HG03558 (cell line): ENCODE measurements around the gene CIB4.

Experiments used
- ATAC-seq: cut with Tn5 transposase; IDR thresholded peaks from one replicate; pipeline ENCODE4 v1.9.1; 2021; ENCODE audit warnings: moderate number of reproducible peaks; ENCODE audit not compliant: unreplicated experiment; ENCODE audit errors: extremely low read depth

The CIB4 gene

DNA sequence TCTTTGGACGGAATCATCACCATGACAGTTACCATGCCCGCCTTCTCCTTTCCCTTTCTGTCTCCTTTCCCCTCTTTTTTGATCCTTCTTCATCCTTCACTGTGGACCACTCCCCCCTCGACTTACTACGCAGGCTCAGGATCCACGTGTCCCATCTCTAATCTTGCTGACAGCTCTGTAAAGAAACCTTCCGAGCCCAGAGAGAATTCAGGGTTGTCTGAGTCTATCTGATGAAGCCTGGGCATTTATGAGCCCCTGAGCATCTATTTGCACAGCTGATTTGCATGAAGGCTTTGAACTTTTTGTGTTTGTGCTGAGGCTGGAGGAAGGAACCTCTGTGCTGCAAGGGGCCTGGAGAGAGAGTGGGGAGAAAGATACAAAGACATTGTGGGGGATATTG is 50.7 kb downstream of the CIB4 start:
- no peak for ATAC-seq

- ATAC-seq, result no peak
These were observed 52.6 kb downstream of the CIB4 start for GRCh38 chr2:26588576-26588975.

- no peak for ATAC-seq
These were observed 53.2 kb downstream of the CIB4 start for GRCh38 chr2:26587994-26588393.

DNA sequence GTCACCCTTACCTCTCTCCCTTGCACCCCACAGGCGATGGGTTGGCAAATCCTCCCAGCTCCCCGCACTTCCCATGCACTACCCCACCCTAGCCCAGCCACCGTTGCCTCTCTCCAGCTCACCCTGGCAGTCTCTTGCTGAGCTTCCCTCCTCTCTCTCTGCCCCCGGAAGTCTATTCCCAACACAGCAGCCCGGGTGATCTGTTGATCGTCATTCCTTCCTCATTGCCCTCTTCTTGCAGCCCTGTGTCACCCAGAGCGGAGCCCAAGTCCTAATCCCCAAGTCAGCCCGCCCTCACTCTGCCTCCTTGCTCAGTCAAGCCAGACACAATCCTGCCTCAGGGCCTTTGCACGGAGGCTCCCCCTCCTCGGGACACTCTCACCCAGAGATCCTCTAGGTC is 55.2 kb downstream of the CIB4 start:
- no peak for ATAC-seq

DNA sequence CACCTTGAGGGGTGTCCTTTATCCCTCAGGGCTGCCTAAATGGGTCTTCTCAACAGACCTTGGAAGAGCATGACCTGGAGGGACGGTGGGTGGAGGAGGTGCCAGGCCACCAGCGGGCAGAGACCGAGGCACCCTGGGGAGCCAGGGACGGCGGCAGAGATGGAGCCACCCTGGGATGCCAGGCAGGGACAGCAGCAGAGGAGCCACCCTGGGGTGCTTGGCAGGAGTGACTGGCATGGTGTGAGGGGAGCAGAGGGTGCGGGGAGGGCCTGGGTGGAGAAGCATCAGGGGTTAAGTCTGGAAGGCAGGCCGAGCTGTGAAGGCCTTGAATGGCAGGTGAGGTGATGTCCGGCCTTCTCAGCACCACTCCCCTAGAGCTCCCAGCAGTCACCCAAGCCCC is 56.1 kb downstream of the CIB4 start:
- no peak for ATAC-seq

DNA sequence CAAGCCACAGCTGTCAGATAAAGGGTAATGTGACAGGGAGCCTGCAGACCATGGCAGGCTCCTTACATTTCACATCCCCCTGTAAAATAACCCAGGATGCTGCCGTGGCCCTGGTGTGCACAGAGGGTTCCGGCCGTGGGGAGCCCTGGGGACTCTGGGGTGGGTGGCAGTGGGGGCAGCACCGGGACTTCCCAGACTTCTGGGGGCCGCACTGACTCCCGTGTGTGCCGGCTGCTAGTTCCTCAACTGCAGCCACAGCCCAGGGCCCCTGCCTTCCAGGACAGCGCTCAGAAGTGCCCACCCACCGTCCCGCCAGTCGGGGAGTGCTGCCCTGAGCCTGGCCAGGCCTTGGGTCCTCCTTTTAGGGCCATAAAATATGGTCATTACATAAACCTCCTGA is 56.5 kb downstream of the CIB4 start:
- no peak for ATAC-seq

GRCh38 chr2:26584191-26584590 is 57.0 kb downstream of the CIB4 start:
- no peak for ATAC-seq

DNA sequence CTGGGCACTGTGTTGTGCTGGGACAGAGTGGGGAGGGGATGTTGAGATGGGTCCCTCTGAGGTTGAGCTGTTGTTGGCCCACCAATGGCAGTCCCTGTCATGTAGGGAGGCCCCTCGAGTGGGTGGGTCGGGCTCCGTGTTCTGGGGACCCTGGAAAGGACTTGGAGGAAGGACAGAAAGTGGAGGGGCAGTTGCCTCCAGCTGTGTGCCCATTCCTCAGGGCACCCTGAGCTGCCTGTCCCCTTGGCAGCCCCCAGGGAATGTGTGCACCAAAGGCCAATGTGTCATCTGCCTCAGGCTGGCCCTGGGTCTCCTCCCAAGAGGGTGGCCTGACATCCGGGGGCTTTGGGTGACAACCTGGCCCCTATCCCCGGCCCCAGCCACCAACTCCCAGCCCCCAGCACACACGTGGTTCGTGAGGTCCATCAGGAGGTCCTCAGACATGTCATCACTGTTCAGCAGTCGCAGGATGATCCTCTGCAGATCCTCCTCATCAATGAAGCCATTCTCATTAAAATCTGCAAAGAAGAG is 57.7 kb downstream of the CIB4 start:
- no peak for ATAC-seq

GRCh38 chr2:26582890-26583289 is 58.3 kb downstream of the CIB4 start:
- ATAC-seq, result no peak

GRCh38 chr2:26581991-26582842 is 58.9 kb downstream of the CIB4 start:
- ATAC-seq, result no peak

GRCh38 chr2:26581266-26581990 is 59.7 kb downstream of the CIB4 start:
- no peak for ATAC-seq

GRCh38 chr2:26580751-26581150 is 60.4 kb downstream of the CIB4 start:
- ATAC-seq, result no peak

DNA sequence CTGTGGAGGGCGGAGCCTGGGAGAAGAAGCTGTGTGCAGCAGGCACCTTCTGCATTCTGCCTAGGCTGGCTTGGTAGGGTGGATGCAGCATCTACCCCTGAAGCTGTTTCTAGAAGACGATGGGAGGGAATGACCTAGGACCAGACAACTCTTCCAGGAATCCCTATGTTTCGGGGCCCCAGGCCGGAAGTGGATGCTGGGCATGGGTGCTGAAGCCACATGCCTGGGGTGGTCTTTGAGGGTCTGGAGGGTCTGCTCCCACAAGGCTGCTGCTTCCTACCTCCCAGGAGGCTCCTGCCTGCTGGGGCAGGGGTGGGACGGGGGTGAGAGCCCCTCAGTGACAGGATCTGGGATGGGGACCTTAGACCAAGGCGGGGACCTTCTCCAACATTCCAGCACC is 61.0 kb downstream of the CIB4 start:
- no peak for ATAC-seq

DNA sequence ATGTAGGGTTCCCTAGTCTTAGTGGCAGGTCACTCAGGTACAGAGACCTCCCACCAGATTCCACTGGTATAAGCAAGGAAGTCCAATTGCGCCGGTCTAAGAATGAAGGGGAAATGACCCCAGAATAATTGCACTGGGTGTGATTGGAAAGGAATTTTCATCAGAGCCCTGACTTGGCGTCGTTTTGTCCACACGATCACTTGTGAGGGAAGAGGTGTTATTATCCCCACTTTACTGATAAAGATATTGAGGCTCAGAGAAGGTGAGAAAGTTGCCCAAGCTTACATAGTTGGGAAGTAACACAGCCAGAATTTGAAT is 61.5 kb downstream of the CIB4 start:
- no peak for ATAC-seq

DNA sequence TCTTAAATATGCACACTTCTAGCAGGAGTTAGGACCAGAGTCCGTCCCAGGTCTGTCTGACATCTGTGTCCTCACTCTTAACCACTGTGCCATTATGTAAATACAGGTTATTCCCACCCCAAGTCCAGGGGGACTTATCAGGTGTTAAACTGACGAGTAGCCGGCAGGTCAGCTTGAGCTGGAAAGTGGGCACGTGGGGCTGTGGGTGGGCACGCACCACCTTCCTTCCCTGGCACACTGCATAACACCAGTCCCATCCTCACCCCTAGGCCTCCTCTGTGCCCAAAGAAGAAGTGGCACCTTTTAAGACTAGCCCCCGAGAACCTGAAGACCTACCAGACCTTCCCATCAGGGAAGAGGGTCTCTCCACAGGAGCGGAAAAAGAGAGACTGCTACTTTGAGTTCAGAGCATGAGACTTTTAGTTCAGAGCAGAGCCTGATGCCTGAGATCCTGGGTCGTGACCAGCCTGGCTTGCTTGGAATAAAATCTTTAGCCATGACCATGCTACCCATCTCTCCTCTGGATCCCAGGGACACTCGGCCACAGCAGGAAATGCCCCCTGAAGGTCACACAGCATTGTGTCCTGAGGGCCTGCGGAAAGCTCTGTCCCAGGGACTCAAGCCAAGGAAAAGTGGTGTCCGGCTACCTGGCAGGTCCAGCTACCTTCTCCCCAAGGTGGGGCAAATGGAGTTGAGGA is 62.0 kb downstream of the CIB4 start:
- ATAC-seq, result no peak

DNA sequence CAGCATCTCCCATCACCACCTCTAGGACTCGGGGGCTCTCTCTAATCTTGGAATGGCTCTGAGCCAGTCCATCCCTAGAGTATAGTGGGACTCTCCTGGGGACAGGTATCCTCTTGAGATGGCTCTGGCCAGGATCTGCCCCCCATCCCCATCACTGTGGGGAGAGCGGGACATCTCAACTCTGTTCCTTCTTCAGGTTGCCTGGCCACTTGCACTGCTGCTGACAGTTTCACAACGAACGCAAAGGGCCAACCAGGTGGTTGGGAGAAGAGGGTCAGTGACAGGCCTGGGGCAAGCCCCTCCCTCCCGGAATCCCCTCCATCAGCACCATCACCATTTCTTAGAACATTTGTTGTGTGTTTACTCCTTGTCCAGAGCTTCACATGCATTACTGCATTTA is 62.6 kb downstream of the CIB4 start:
- ATAC-seq, result no peak

- no peak for ATAC-seq
These were observed 63.1 kb downstream of the CIB4 start for GRCh38 chr2:26578113-26578458.

DNA sequence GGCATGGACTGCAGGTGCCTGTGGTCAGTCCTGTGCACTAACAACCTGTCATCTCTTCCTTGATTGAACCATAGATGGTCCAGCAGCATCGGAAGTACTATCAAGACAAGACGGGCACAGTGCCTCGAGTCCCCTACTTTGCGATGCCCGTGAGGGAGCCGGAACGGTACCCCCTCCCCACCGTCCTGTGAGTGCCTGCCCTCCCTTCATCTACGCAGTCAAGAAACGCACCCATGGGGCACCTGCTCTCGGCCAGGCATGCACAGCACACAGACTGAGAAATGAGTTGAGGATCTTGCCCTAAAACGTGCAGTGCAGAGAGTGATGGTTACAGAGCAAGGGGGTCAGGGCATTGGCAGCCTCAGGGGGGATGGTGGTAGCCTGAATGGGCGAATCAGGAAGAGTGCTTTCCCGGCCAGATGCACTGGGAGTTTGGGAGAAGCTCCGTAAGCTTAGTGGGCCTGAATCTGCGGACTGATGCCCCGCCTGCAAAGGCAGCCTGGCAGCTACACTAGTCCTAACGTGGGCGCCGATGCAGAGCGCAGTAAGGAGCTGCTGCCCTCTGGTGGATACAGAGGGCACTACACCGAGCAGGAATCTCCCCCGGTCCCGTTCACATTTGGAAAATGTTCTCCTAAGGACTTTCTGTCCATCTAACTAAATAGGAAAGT is 63.6 kb downstream of the CIB4 start:
- no peak for ATAC-seq

DNA sequence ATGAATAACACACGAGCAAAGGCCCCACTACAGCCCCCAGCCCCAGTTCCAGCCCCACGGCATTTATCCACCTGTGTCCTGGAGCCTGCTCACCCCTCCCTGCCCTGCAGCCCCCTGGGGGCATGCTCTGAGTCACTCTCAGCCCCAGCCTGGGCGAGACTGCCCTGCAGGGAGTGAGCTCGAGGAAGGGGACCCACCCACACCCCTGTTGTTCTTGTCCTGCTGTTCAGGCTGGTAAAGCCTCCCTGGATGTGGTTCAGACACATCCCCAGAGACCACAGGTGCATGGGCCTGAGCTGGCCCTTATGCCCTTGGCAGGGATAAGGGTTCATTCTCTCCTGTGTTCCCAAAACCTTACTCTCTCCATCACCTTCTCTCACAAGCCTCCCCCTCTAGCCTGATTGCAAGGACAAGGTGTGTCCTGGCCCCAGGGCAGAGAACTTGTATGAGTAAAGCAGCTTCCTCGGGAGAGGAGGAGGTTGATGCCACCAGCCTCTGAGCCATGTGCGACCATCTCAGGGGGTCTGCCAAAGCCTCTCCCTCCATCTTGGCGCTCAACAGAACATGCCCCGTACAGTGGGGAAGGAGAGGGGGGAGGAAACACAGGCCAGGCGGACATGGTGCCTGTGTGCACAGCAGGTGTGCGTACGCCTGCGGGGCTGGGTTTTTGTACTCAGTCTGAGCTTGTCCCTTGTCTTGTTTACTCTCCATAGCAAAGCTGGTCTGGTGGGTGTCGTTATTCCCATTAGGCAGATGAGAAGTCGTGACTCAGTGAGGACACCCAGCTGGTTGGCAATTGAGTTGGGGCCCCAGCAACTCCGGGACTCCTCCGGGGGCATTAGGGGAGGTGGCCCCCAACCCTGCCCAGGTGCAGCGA is 64.4 kb downstream of the CIB4 start:
- ATAC-seq, result no peak
